Body of pancreas (tissue), 4 donors: ENCODE results near the gene GNE. TPM values are rescaled to one million over a fixed set of nuclear protein-coding genes. Genes with fewer than 3 reads are reported as not detected.
"Not testable (repeated sequence)": the region's sequence is repeated elsewhere in the genome, so short reads cannot be mapped to it uniquely, and the experiment has no call there.

Source experiments
- ATAC-seq: fragments of 150-250 bp; one replicate; pipeline ENCODE4 v1.9.1; 2016
- DNase-seq, 4 donors: peaks; one replicate each; pipeline ENCODE4 v3.0.0-alpha.2; 2019
- H3K27ac ChIP-seq, 4 donors: fragments of 200-600 bp; sonication (generic); 1 replicate in 3 of 4; 2 replicates in 1 of 4; pipeline versions ENCODE4 v1.5.1 to v1.6.1; 2016 to 2019; ENCODE audit warnings: mild to moderate bottlenecking in 1 of 4, mixed read lengths in 1 of 4, moderate library complexity in 1 of 4
- H3K27me3 ChIP-seq, 2 donors: fragments of 200-600 bp; sonication (generic); one replicate each; pipeline ENCODE4 v1.6.0; 2016; ENCODE audit warnings: mild to moderate bottlenecking in 1 of 2
- H3K36me3 ChIP-seq, 2 donors: fragments of 200-600 bp; sonication (generic); replicated peaks in 1 of 2; 2 replicates each; pipeline ENCODE4 v1.5.1; 2016; ENCODE audit warnings: low read depth in 2 of 2; ENCODE audit not compliant: insufficient read depth in 1 of 2
- H3K4me1 ChIP-seq: fragments of 200-600 bp; sonication (generic); one replicate; pipeline ENCODE4 v1.6.0; 2016
- H3K4me3 ChIP-seq, 2 donors: fragments of 200-600 bp; sonication (generic); 1 replicate in 1 of 2; 2 replicates in 1 of 2; pipeline ENCODE4 v1.5.1; 2016 to 2019
- H3K9me3 ChIP-seq, 3 donors: fragments of 200-600 bp; sonication (generic); 1 replicate in 2 of 3; 2 replicates in 1 of 3; pipeline ENCODE4 v1.5.1; 2016
- CTCF ChIP-seq, 7 experiments: fragments of 450-650 bp in 4 of 7; fragments of 200-600 bp in 3 of 7; sonication (generic) in 3 of 7; IDR thresholded peaks; one replicate each; pipeline ENCODE4 v1.5.1; 2016 to 2019; ENCODE audit warnings: antibody characterized with exemption in 7 of 7
- POLR2A ChIP-seq, 3 donors: fragments of 450-650 bp; IDR thresholded peaks; one replicate each; pipeline ENCODE4 v1.6.1; 2016; ENCODE audit warnings: antibody characterized with exemption in 3 of 3, mild to moderate bottlenecking in 2 of 3
- WGBS, 2 donors: methylation state at CpG; one replicate each; pipeline ENCODE4 v1.1.5; 2017; 5-methylcytosine and 5-hydroxymethylcytosine counted together
- intact Hi-C: fragments of 100-400 bp; cut with DNase I; formaldehyde crosslinking; loops from one replicate; pipeline ENCODE4 v1.15.1; 2023
- total RNA-seq, 2 donors: library from RNA; depleted of rRNA; stranded (reverse); fragments of >200 nt; gene quantifications; one replicate each; pipeline ENCODE4 v1.1.0, GENCODE V29; 2016

GNE gene
- total RNA-seq, 2 donors from 2014 or later, result 7.3 to 15.8 TPM

GRCh38 chr9:36247356-36247755, 10.9 kb downstream of the GNE start:
- 77 to 86% methylated on average over 3 of the region's 3 CpGs for WGBS, 2 donors
- no peak overlapping the region for H3K27ac ChIP-seq
- no peak overlapping the region for H3K4me3 ChIP-seq
- ATAC-seq, result no peak
- H3K9me3 ChIP-seq, result no peaks in the 10 kb centered on the region
- no peaks in the 10 kb centered on the region for H3K4me1 ChIP-seq
- H3K36me3 ChIP-seq, result peaks cover 0 to 2% of the 10 kb centered on the region in 2 donors
- no peak for TF ChIP-seq POLR2A (IDR thresholded peaks at IDR 0.05)
- no peak for TF ChIP-seq CTCF (IDR thresholded peaks at IDR 0.05)
- H3K27me3 ChIP-seq, result no peaks in the 10 kb centered on the region
- intact Hi-C loops, result no loop called here
- no peak for DNase-seq

GRCh38 chr9:36245906-36246305, 12.3 kb downstream of the GNE start:
- Histone ChIP-seq H3K27me3 (no peaks in the 10 kb centered on the region), H3K27ac (no peak overlapping the region), H3K4me1 (no peaks in the 10 kb centered on the region), H3K36me3 (peaks cover 0 to 2% of the 10 kb centered on the region in 2 donors), H3K4me3 (no peak overlapping the region), H3K9me3 (no peaks in the 10 kb centered on the region)
- ATAC-seq (no peak), DNase-seq (no peak)
- intact Hi-C loops, result no loop called here
- 89 to 94% methylated on average over 6 of the region's 6 CpGs for WGBS, 2 donors
- TF ChIP-seq CTCF (IDR thresholded peaks at IDR 0.05) (no peak), POLR2A (IDR thresholded peaks at IDR 0.05) (no peak)

GRCh38 chr9:36239675-36240074, 18.6 kb downstream of the GNE start:
- H3K27me3 ChIP-seq, H3K9me3 ChIP-seq, H3K4me1 ChIP-seq, ATAC-seq, intact Hi-C loops, H3K36me3 ChIP-seq, H3K27ac ChIP-seq, DNase-seq, H3K4me3 ChIP-seq: not testable (repeated sequence)
- 96 to 98% methylated on average over 3 of the region's 3 CpGs for WGBS, 2 donors

- DNase-seq, H3K4me1 ChIP-seq, H3K27me3 ChIP-seq, ATAC-seq, H3K36me3 ChIP-seq, intact Hi-C loops, H3K9me3 ChIP-seq, H3K27ac ChIP-seq, H3K4me3 ChIP-seq: not testable (repeated sequence)
- WGBS, 2 donors, result 93 to 96% methylated on average over 7 of the region's 7 CpGs
Observed at GRCh38 chr9:36239205-36239604, 19.0 kb downstream of the GNE start.

- ATAC-seq (no peak), DNase-seq (no peak)
- no peaks in the 10 kb centered on the region for H3K27me3 ChIP-seq
- intact Hi-C loops, result no loop called here
- H3K9me3 ChIP-seq, result no peaks in the 10 kb centered on the region
- peaks cover 0 to 3% of the 10 kb centered on the region in 2 donors for H3K36me3 ChIP-seq
- no peak overlapping the region for H3K4me3 ChIP-seq
- H3K27ac ChIP-seq, result no peak overlapping the region
- no peak for TF ChIP-seq POLR2A (IDR thresholded peaks at IDR 0.05)
- no peak for TF ChIP-seq CTCF (IDR thresholded peaks at IDR 0.05)
- 97 to 99% methylated on average over 3 of the region's 3 CpGs for whole genome bisulfite sequencing, 2 donors
- H3K4me1 ChIP-seq, result no peaks in the 10 kb centered on the region
Observed at GRCh38 chr9:36237230-36237629, 21.0 kb downstream of the GNE start.

GRCh38 chr9:36222449-36222848, 35.8 kb downstream of the GNE start:
- intact Hi-C loops, result no loop called here
- TF ChIP-seq POLR2A (IDR thresholded peaks at IDR 0.05) (no peak), CTCF (IDR thresholded peaks at IDR 0.05) (no peak)
- no peak for DNase-seq
- WGBS, 2 donors, result 86 to 100% methylated on average over 1 of the region's 1 CpG
- no peak for ATAC-seq
- Histone ChIP-seq H3K27ac (no peak overlapping the region), H3K27me3 (no peaks in the 10 kb centered on the region), H3K4me1 (no peaks in the 10 kb centered on the region), H3K36me3 (peaks cover 0 to 17% of the 10 kb centered on the region in 2 donors), H3K9me3 (peaks cover 0 to 4% (median 0%) of the 10 kb centered on the region in 3 donors), H3K4me3 (no peak overlapping the region)
